Measurements from ENCODE around the gene FZR1. TPM values are rescaled to one million over a fixed set of nuclear protein-coding genes. Genes with fewer than 3 reads are reported as not detected.

Gene FZR1
- total and polyA plus RNA-seq, 2 of the 4 experiments (the other 2 are of a cell fraction), result 21.5 to 47.8 TPM

- H4K20me1 ChIP-seq (ENCODE audit: insufficient read depth, low read length), result peaks cover 9% of the 10 kb centered on the region
- H3K4ac ChIP-seq (ENCODE audit: low read depth, low read length), result no peak overlapping the region
- H2BK120ac ChIP-seq (ENCODE audit: low read depth, low read length), result no peak overlapping the region
- intact Hi-C loops (cut with micrococcal nuclease) (no loop called here), in situ Hi-C loops (cut with MboI; ENCODE audit: low sequenced_read_pairs) (no loop called here), dilution Hi-C loops (cut with HindIII; ENCODE audit: low sequenced_read_pairs, unreplicated experiment) (no loop called here)
- no peaks in the 10 kb centered on the region for H3K36me3 ChIP-seq (ENCODE audit: control insufficient read depth, insufficient read depth, low read length)
- H3K4me1 ChIP-seq (ENCODE audit: control insufficient read depth, insufficient read depth, low read length), result peaks cover 5% of the 10 kb centered on the region; the same call in 1 of the 2 replicates
- TF ChIP-seq MAFK (IDR thresholded peaks at IDR 0.05; ENCODE audit: low read depth, low read length) (peak; percentile 44; the same call in 1 of the 2 replicates), MAZ (IDR thresholded peaks at IDR 0.05; ENCODE audit: borderline replicate concordance, low read depth, low read length) (no peak), BHLHE40 (IDR thresholded peaks at IDR 0.05; ENCODE audit: low read depth, low read length) (no peak), NFE2L2 (IDR thresholded peaks at IDR 0.05; ENCODE audit: low read depth, low read length) (no peak)
- WGBS, 2 experiments (ENCODE audit: extremely low coverage in 2 of 2, insufficient read length in 1 of 2), result 78% methylated on average over 4 of the region's 13 CpGs; no CpG with 5 or more reads in 1 of the 2 experiments
- no TSS peak for BruUV-seq (replicated peaks)
- 0 out of 4 replicates have a peak overlapping the region, but pooled peaks of 1 of the 2 experiments have one; percentile 28 for H4K8ac ChIP-seq (ENCODE audit: low read depth in 2 of 2, low read length in 2 of 2)
- no peak overlapping the region for H3K23ac ChIP-seq (ENCODE audit: low read depth, low read length)
- H3K9ac ChIP-seq (ENCODE audit: low read depth, low read length), result no peak overlapping the region
- H4K91ac ChIP-seq (ENCODE audit: insufficient read depth, low read depth, low read length), result no peak overlapping the region
- H3K4me3 ChIP-seq (ENCODE audit: insufficient read depth, low read depth, low read length), result no peak overlapping the region
- H3K56ac ChIP-seq (ENCODE audit: extremely low read depth, insufficient read depth, low read length), result no peak overlapping the region
- DNase-seq (peak; percentile 78), ATAC-seq (ENCODE audit: low read depth) (no peak)
- no peak overlapping the region for H2BK20ac ChIP-seq (ENCODE audit: low read depth, low read length)
- no peak overlapping the region for H3K14ac ChIP-seq (replicated peaks; ENCODE audit: low read depth, low read length)
- peak overlapping the region; percentile 76 for H2AFZ ChIP-seq (replicated peaks; ENCODE audit: low read length, poor library complexity)
- no peak overlapping the region for H4K5ac ChIP-seq (ENCODE audit: low read depth, low read length)
- CTCF ChIA-PET, result no interaction called here
- peaks cover 8 to 44% of the 10 kb centered on the region in 2 experiments; a peak in 3 of 4 replicates for H3K79me1 ChIP-seq (ENCODE audit: low read depth in 1 of 2, low read length in 2 of 2)
- H2BK5ac ChIP-seq (ENCODE audit: low read depth, low read length, poor library complexity, severe bottlenecking), result no peak overlapping the region
- POLR2A ChIA-PET (ENCODE audit: unreplicated experiment), result no interaction called here
- H3K27me3 ChIP-seq (ENCODE audit: control insufficient read depth, insufficient read depth, low read length), result no peaks in the 10 kb centered on the region
- H3K9me3 ChIP-seq (ENCODE audit: control insufficient read depth, insufficient read depth, low read length), result no peaks in the 10 kb centered on the region
- H2BK15ac ChIP-seq (ENCODE audit: low read depth, low read length), result no peak overlapping the region; the same call in 2 of the 3 replicates
- H3K9me1 ChIP-seq (ENCODE audit: insufficient read depth, low read length), result peaks cover 9% of the 10 kb centered on the region; the same call in 1 of the 2 replicates
- H2AK5ac ChIP-seq (ENCODE audit: low read depth, low read length), result peak overlapping the region; percentile 50; the same call in 1 of the 2 replicates
- no peak overlapping the region for H3K27ac ChIP-seq (ENCODE audit: insufficient read depth, low read length)
- H2AK9ac ChIP-seq (replicated peaks; ENCODE audit: low read depth, low read length, poor library complexity), result peak overlapping the region; percentile 88
- no peak overlapping the region for H3K18ac ChIP-seq (ENCODE audit: low read depth, low read length)
- no peak overlapping the region for H3K4me2 ChIP-seq (ENCODE audit: low read depth, low read length)
Measured at GRCh38 chr19:3503036-3503572, 3.0 kb upstream of the FZR1 start.

Data from IMR-90 (cell line).